IMR-90 (cell line): ENCODE data around the gene TPI1. TPM values are rescaled to one million over a fixed set of nuclear protein-coding genes. Genes with fewer than 3 reads are reported as not detected.

Experiments used
- BHLHE40 ChIP-seq: fragments of 150-350 bp; IDR thresholded peaks from 2 replicates; pipeline ENCODE4 v1.6.1; 2016; ENCODE audit warnings: mild to moderate bottlenecking, low read depth, low read length
- FOS ChIP-seq: fragments of 150-350 bp; IDR thresholded peaks from 2 replicates; pipeline ENCODE4 v1.6.1; 2016; ENCODE audit warnings: low read depth, low read length
- MXI1 ChIP-seq: IDR thresholded peaks from 2 replicates; pipeline ENCODE4 v1.6.1; 2012; ENCODE audit warnings: low read depth, mild to moderate bottlenecking, low read length, moderate library complexity, borderline replicate concordance
- RCOR1 ChIP-seq: IDR thresholded peaks from 2 replicates; pipeline ENCODE4 v1.6.1; 2012; ENCODE audit warnings: mild to moderate bottlenecking, low read length, improper control_type of control experiment; ENCODE audit not compliant: insufficient replicate concordance
- polyA plus RNA-seq, 3 experiments: library from polyadenylated mRNA; depleted of rRNA; stranded (reverse); fragments of >200 nt; gene quantifications; 2 replicates each; pipeline ENCODE4 v1.2.3, GENCODE V29; 2012; ENCODE audit warnings: low replicate concordance in 1 of 3
- total RNA-seq: library from RNA; depleted of rRNA; stranded (reverse); fragments of >200 nt; gene quantifications from 2 replicates; pipeline ENCODE4 v1.2.3, GENCODE V29; 2012
- TF ChIP-seq, protein P1 (sequence below): fragments of 150-350 bp; IDR thresholded peaks from 2 replicates; pipeline ENCODE4 v1.6.1; 2016; ENCODE audit warnings: low read depth, mild to moderate bottlenecking, low read length, moderate library complexity, borderline replicate concordance

Gene TPI1
- total and polyA plus RNA-seq, 2 of the 4 experiments (the other 2 are of a cell fraction), result 1,995 to 2,176 TPM

- TF ChIP-seq, protein P1, sequence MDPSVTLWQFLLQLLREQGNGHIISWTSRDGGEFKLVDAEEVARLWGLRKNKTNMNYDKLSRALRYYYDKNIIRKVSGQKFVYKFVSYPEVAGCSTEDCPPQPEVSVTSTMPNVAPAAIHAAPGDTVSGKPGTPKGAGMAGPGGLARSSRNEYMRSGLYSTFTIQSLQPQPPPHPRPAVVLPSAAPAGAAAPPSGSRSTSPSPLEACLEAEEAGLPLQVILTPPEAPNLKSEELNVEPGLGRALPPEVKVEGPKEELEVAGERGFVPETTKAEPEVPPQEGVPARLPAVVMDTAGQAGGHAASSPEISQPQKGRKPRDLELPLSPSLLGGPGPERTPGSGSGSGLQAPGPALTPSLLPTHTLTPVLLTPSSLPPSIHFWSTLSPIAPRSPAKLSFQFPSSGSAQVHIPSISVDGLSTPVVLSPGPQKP, result no peak
- no peak for TF ChIP-seq FOS
- no peak for TF ChIP-seq RCOR1
- no peak for TF ChIP-seq BHLHE40
- no peak for TF ChIP-seq MXI1
Measured at GRCh38 chr12:6820166-6820565, 47.2 kb upstream of the TPI1 start (continued).
